ENCODE data around the gene PCDH9.

Gene PCDH9

DNA sequence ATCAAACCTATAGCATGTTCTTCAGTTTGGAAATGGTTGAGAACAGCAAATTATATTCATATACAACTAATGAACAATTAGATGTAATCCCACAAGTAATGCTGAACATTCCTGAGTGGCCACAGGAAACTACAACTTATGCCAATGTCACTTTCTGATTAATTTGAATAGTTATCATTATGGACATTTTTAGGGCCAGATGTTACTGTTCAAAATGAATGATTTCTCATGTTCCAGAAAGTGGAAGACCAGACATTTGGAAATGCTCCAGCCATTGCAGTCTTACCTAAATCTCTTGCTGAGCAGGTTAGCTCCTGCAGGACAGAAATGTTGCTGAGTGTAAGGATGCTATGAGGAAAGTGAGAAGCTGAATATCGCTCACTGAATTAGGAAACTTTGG is 819.8 kb downstream of the PCDH9 start:
- H3K9me3 ChIP-seq (ENCODE audit: control insufficient read depth, low read length) = no peaks in the 10 kb centered on the region
- H3K4me1 ChIP-seq (ENCODE audit: control insufficient read depth, insufficient read depth, low read length) = no peaks in the 10 kb centered on the region
- H3K36me3 ChIP-seq (ENCODE audit: control insufficient read depth, insufficient read depth, low read length) = no peaks in the 10 kb centered on the region
- no peak overlapping the region for H3K4me3 ChIP-seq (ENCODE audit: low read length)
- no peak overlapping the region for H3K9ac ChIP-seq (ENCODE audit: low read length)
- no peaks in the 10 kb centered on the region for H3K27me3 ChIP-seq (ENCODE audit: control insufficient read depth, insufficient read depth, low read length)

DNA sequence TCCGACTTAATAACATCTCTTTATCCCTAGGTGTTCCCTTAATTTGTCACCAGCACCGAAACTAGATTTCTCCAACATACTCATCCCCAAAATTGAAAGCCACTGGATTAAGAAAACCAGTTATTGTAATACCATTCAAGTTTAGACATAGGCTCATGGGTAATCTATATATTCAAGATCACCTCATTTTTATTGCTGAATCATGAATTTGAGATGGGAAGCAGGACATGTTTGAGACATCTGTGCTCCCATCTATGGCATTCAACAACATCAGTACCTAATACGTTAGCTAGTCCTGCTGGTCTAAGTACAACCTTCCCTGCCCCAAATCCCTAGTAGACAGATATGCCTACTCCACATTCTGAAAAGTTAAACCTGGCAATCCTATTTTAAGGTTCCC is 820.6 kb downstream of the PCDH9 start:
- no peaks in the 10 kb centered on the region for H3K36me3 ChIP-seq (ENCODE audit: control insufficient read depth, insufficient read depth, low read length)

DNA sequence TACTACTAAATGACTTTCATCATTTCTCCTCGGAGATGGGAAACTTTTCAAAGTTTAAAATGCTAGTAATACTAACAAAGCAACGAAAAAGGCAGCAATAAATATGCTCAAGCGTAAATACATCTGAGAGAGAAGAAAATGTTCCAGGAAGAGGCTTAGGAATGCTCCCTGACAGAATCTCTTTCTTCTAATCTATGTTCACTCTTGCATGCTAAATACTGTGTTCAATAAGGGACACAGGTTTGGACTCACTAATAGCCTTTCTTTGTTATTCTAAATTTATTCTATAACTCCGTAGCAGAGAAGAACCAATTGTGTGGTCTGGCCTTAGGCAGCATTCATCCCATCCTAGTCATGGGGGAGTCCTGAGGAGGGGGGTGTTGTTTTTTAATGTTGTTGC is 823.0 kb downstream of the PCDH9 start:
- H3K4me1 ChIP-seq (ENCODE audit: control insufficient read depth, insufficient read depth, low read length) = no peaks in the 10 kb centered on the region
- H3K9me3 ChIP-seq (ENCODE audit: control insufficient read depth, low read length) = no peaks in the 10 kb centered on the region
- H3K36me3 ChIP-seq (ENCODE audit: control insufficient read depth, insufficient read depth, low read length) = no peaks in the 10 kb centered on the region
- H3K4me3 ChIP-seq (ENCODE audit: low read length) = no peak overlapping the region
- H3K27me3 ChIP-seq (ENCODE audit: control insufficient read depth, insufficient read depth, low read length) = no peaks in the 10 kb centered on the region
- no peak overlapping the region for H3K9ac ChIP-seq (ENCODE audit: low read length)

More for the DNA sequence above, 820.6 kb downstream of the PCDH9 start:
- H3K9me3 ChIP-seq (ENCODE audit: control insufficient read depth, low read length) = no peaks in the 10 kb centered on the region
- H3K4me3 ChIP-seq (ENCODE audit: low read length) = no peak overlapping the region
- H3K4me1 ChIP-seq (ENCODE audit: control insufficient read depth, insufficient read depth, low read length) = no peaks in the 10 kb centered on the region
- H3K9ac ChIP-seq (ENCODE audit: low read length) = no peak overlapping the region
- H3K27me3 ChIP-seq (ENCODE audit: control insufficient read depth, insufficient read depth, low read length) = no peaks in the 10 kb centered on the region

DNA sequence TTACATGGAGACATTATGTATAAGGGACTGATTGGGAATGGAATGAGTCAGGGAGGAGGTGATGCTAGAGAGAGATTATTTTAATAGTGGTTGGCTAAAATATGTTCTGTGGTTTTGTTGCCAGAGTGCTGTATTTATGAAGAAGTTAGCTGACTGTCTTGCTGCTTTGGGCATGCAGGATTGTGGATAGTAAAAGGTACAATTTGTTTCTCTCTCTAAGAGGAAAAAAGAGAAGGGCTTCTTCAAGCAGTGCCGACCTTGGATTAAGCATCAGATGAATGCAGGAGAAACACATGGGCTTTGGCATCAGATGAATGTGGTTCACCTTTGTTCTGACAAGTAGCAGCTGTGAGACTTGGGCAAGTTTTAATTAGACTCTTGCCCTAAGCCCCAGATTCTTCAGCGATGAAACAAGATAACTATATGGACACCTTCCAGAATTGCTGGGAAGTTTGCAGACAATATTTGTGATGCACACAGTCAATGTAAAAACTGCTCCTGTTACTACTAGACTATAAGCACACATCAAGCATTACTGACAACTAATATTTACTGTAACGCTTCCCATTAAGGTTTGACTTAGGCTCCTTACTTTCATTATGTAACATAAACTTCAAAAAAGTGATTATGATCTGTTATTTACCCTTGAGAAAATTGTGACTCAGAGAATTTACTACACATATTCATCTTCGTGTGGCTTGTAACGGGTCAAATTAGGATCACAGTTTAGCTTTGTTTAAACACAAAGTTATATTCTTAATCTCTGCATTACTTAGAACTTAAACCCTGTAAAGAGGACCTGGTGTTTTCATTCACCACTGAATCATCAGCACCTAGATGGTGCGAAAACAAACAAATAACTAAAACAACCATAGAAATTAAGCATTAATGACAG is 824.0 kb downstream of the PCDH9 start:
- Histone ChIP-seq H3K9me3 (ENCODE audit: control insufficient read depth, low read length) (no peaks in the 10 kb centered on the region), H3K27me3 (ENCODE audit: control insufficient read depth, insufficient read depth, low read length) (no peaks in the 10 kb centered on the region), H3K9ac (ENCODE audit: low read length) (no peak overlapping the region), H3K36me3 (ENCODE audit: control insufficient read depth, insufficient read depth, low read length) (no peaks in the 10 kb centered on the region), H3K4me1 (ENCODE audit: control insufficient read depth, insufficient read depth, low read length) (no peaks in the 10 kb centered on the region), H3K4me3 (ENCODE audit: low read length) (no peak overlapping the region)

DNA sequence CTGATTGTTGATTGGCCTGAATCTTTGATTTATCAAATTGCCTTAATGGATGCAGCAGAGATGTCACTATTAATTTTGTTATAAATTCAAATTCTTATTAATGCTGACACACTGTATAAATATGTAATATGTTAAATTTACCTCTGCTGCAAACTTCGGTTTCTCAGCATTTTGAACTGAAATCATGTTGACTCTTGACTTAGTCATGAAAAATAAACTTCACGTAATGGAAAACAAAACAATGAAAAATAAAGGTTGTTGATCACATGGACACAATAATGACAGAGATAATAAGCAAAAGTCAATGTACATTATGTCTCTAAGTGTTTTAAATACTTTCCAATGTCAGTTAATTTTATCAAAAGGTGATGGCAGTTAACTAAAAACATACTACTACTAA is 827.6 kb downstream of the PCDH9 start:
- H3K27me3 ChIP-seq (ENCODE audit: control insufficient read depth, insufficient read depth, low read length) = no peaks in the 10 kb centered on the region
- no peaks in the 10 kb centered on the region for H3K36me3 ChIP-seq (ENCODE audit: control insufficient read depth, insufficient read depth, low read length)
- no peaks in the 10 kb centered on the region for H3K4me1 ChIP-seq (ENCODE audit: control insufficient read depth, insufficient read depth, low read length)
- no peaks in the 10 kb centered on the region for H3K9me3 ChIP-seq (ENCODE audit: control insufficient read depth, low read length)
- no peak overlapping the region for H3K9ac ChIP-seq (ENCODE audit: low read length)
- no peak overlapping the region for H3K4me3 ChIP-seq (ENCODE audit: low read length)

DNA sequence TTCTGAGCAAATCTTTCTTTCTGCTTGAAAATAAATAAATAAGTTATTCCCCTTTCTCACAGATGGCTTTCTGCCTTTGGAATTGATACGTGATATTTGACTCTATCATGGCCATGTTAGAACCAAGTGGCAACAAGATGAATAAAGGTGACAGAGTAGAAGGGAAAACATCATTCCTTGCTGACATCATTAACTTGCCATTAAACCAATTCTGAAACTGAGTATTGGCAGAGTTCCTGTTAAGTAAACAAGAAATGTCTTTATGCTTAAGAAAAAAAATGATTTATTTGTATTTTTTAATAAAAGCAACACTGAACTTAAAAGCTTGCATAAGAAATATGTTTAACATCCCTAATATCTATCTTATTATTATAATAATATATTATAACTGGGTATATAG is 828.1 kb downstream of the PCDH9 start:
- Histone ChIP-seq H3K4me1 (ENCODE audit: control insufficient read depth, insufficient read depth, low read length) (no peaks in the 10 kb centered on the region), H3K9ac (ENCODE audit: low read length) (no peak overlapping the region), H3K4me3 (ENCODE audit: low read length) (no peak overlapping the region), H3K36me3 (ENCODE audit: control insufficient read depth, insufficient read depth, low read length) (no peaks in the 10 kb centered on the region), H3K27me3 (ENCODE audit: control insufficient read depth, insufficient read depth, low read length) (no peaks in the 10 kb centered on the region), H3K9me3 (ENCODE audit: control insufficient read depth, low read length) (no peaks in the 10 kb centered on the region)

DNA sequence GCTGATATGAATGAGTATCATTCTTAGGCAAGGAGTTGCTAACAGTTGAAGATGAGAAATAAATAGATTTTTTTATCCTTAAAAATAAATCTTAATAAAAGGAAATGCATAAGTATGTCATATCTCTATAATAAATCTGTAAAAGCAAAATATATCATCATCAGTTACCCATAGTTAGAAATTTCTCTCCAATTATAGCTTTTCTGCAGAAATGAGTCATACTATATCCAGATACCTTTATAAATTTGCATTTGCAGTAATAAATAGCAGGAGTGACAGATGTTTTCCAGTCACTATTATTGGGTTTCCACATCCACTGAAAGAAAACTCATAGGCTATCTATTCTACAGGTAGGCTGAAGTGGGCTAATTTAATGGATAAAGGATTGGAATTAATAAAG is 829.8 kb downstream of the PCDH9 start:
- H3K9me3 ChIP-seq (ENCODE audit: control insufficient read depth, low read length) = no peaks in the 10 kb centered on the region
- H3K36me3 ChIP-seq (ENCODE audit: control insufficient read depth, insufficient read depth, low read length) = no peaks in the 10 kb centered on the region
- no peak overlapping the region for H3K4me3 ChIP-seq (ENCODE audit: low read length)
- H3K9ac ChIP-seq (ENCODE audit: low read length) = no peak overlapping the region
- no peaks in the 10 kb centered on the region for H3K4me1 ChIP-seq (ENCODE audit: control insufficient read depth, insufficient read depth, low read length)
- no peaks in the 10 kb centered on the region for H3K27me3 ChIP-seq (ENCODE audit: control insufficient read depth, insufficient read depth, low read length)

DNA sequence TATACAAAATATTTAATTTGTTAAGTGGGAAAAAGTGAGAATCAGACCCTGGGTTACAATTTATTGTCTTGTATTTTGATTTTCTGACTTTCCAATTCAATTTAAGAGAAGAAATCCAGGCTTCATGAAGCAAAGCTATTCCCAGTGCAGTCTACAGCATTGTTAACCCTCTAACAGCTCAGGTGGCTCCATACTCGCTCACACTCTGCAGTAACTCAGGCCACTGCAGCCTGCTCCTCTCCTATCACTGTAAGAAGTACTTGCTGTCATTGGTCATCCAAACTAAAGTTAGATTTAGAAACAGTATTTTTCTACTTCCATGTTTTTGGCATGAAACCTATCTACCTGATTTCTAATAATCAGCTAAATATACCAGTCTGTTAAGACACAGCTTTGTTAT is 830.3 kb downstream of the PCDH9 start:
- no peaks in the 10 kb centered on the region for H3K9me3 ChIP-seq (ENCODE audit: control insufficient read depth, low read length)
- H3K4me1 ChIP-seq (ENCODE audit: control insufficient read depth, insufficient read depth, low read length) = no peaks in the 10 kb centered on the region
- no peaks in the 10 kb centered on the region for H3K27me3 ChIP-seq (ENCODE audit: control insufficient read depth, insufficient read depth, low read length)
- H3K36me3 ChIP-seq (ENCODE audit: control insufficient read depth, insufficient read depth, low read length) = no peaks in the 10 kb centered on the region
- no peak overlapping the region for H3K9ac ChIP-seq (ENCODE audit: low read length)
- no peak overlapping the region for H3K4me3 ChIP-seq (ENCODE audit: low read length)

DNA sequence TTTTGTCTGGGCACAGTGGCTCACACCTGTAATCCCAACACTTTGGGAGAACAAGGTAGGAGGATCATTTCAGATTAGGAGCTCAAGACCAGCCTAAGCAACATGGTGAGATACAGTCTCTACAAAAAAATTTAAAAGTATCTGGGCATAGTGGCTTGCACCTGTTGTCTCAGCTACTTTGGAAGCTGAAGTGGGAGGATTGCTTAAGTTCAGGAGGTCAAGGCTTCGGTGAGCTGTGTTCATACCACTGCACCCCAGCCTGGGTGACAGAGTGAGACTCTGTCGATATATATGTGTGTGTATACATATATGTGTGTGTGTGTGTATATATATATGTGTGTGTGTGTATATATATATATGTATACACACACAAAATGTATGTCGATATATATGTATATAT is 833.0 kb downstream of the PCDH9 start:
- no peak overlapping the region for H3K9ac ChIP-seq (ENCODE audit: low read length)
- H3K4me3 ChIP-seq (ENCODE audit: low read length) = no peak overlapping the region
- no peaks in the 10 kb centered on the region for H3K9me3 ChIP-seq (ENCODE audit: control insufficient read depth, low read length)
- H3K36me3 ChIP-seq (ENCODE audit: control insufficient read depth, insufficient read depth, low read length) = no peaks in the 10 kb centered on the region
- no peaks in the 10 kb centered on the region for H3K4me1 ChIP-seq (ENCODE audit: control insufficient read depth, insufficient read depth, low read length)
- H3K27me3 ChIP-seq (ENCODE audit: control insufficient read depth, insufficient read depth, low read length) = no peaks in the 10 kb centered on the region

DNA sequence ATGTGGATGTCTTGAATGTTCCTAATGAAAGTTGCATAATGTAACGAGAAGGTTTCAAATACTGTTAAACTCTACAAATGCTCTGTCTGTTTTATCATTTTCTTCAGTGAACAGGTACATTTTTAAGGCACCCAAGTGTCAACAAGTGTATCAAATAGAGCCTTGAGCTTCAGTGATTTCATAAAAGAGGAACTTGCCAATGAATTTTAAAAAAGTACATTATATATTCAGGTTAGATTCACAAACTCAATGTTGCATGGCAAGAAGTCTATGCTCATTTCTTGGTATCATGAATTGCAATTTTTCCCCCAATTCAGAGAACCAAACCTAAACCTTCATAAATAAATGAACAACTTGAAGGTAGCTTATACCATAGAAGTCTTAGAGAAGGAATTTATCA is 838.8 kb downstream of the PCDH9 start:
- Histone ChIP-seq H3K9me3 (ENCODE audit: control insufficient read depth, low read length) (no peaks in the 10 kb centered on the region), H3K9ac (ENCODE audit: low read length) (no peak overlapping the region), H3K4me3 (ENCODE audit: low read length) (no peak overlapping the region), H3K27me3 (ENCODE audit: control insufficient read depth, insufficient read depth, low read length) (no peaks in the 10 kb centered on the region), H3K36me3 (ENCODE audit: control insufficient read depth, insufficient read depth, low read length) (no peaks in the 10 kb centered on the region), H3K4me1 (ENCODE audit: control insufficient read depth, insufficient read depth, low read length) (no peaks in the 10 kb centered on the region)

DNA sequence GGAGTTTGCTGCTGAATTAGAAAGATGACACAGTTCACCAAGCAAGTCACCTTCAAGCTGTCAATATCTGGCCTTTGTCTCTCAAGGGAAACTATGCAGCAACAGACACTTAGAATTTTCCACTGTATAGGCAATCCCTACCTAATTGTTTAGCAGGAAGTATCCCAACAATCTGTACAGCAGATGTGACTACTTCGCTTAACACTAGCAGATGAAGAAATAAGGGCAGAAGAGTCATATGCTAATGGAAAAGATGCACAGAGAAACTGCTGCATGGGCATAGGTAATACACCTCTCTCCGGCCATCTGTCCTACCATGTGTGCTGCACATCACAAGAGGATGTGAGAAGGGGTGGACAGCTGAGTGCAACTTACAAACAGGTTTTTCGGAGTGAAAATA is 851.2 kb downstream of the PCDH9 start:
- no peak overlapping the region for H3K9ac ChIP-seq (ENCODE audit: low read length)
- no peaks in the 10 kb centered on the region for H3K9me3 ChIP-seq (ENCODE audit: control insufficient read depth, low read length)
- no peaks in the 10 kb centered on the region for H3K27me3 ChIP-seq (ENCODE audit: control insufficient read depth, insufficient read depth, low read length)
- no peaks in the 10 kb centered on the region for H3K4me1 ChIP-seq (ENCODE audit: control insufficient read depth, insufficient read depth, low read length)
- H3K36me3 ChIP-seq (ENCODE audit: control insufficient read depth, insufficient read depth, low read length) = no peaks in the 10 kb centered on the region
- H3K4me3 ChIP-seq (ENCODE audit: low read length) = no peak overlapping the region

DNA sequence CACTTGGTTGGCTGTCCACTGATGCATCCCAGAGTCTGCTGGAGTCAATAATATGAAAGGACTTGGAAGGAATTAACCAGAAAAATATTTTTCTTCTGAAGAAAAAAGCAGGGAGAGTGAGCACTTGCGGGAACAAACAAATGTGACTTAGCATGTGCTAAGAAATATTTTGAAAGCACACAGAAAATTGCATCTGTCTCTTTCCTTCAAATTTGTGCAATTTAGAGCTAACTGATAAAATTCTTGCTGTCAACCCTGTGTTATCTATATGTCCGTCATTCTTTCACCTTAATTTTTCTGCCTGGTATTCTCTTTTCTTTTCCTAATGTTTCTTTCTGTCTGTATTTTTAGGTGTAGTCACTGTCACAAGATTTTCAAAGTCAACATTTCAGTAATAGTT is 852.6 kb downstream of the PCDH9 start:
- Histone ChIP-seq H3K36me3 (ENCODE audit: control insufficient read depth, insufficient read depth, low read length) (no peaks in the 10 kb centered on the region), H3K4me3 (ENCODE audit: low read length) (no peak overlapping the region), H3K9ac (ENCODE audit: low read length) (no peak overlapping the region), H3K27me3 (ENCODE audit: control insufficient read depth, insufficient read depth, low read length) (no peaks in the 10 kb centered on the region), H3K9me3 (ENCODE audit: control insufficient read depth, low read length) (no peaks in the 10 kb centered on the region), H3K4me1 (ENCODE audit: control insufficient read depth, insufficient read depth, low read length) (no peaks in the 10 kb centered on the region)

DNA sequence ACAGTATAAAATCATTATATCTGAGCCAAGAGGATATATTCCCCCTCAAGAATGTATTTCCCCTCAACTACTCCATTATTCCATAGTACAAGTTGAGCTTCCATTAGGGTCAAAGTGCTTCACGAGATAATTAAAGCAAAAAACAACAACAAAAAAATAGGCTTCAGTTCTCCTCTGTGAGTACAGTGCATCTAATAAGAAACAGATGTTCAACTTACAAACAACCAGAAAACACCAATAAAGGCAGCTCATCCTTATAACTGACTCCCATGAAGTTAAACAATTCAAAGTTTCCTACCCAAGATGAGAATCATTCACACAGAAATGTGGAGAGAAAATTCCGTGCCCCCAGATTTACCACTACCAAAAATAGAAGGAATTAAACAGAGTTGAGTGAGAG is 854.4 kb downstream of the PCDH9 start:
- H3K27me3 ChIP-seq (ENCODE audit: control insufficient read depth, insufficient read depth, low read length) = no peaks in the 10 kb centered on the region
- no peaks in the 10 kb centered on the region for H3K36me3 ChIP-seq (ENCODE audit: control insufficient read depth, insufficient read depth, low read length)
- no peak overlapping the region for H3K4me3 ChIP-seq (ENCODE audit: low read length)
- no peak overlapping the region for H3K9ac ChIP-seq (ENCODE audit: low read length)
- H3K4me1 ChIP-seq (ENCODE audit: control insufficient read depth, insufficient read depth, low read length) = no peaks in the 10 kb centered on the region
- H3K9me3 ChIP-seq (ENCODE audit: control insufficient read depth, low read length) = no peaks in the 10 kb centered on the region

Data from mucosa of stomach (tissue), 1 donor.